CD14-positive monocyte (primary cell): ENCODE results near the gene KIAA0319L. TPM values are rescaled to one million over a fixed set of nuclear protein-coding genes. Genes with fewer than 3 reads are reported as not detected.

ENCODE experiments used
- DNase-seq, 3 donors: peaks; one replicate each; pipeline ENCODE4 v3.0.0-alpha.2; 2011 to 2022
- H2AFZ ChIP-seq: 2 replicates; pipeline ENCODE4 v1.6.0; 2012; ENCODE audit warnings: mild to moderate bottlenecking, low read depth, low read length, inconsistent platforms; ENCODE audit not compliant: insufficient read depth, poor library complexity, severe bottlenecking
- H3K27ac ChIP-seq, 2 donors: 1 replicate in 1 of 2; 2 replicates in 1 of 2; pipeline ENCODE4 v1.5.1; 2012 to 2013; ENCODE audit warnings: low read length in 2 of 2, control low read depth in 1 of 2, inconsistent platforms in 1 of 2, low read depth in 1 of 2, mild to moderate bottlenecking in 1 of 2
- H3K27me3 ChIP-seq, 2 donors: one replicate each; pipeline versions ENCODE4 v1.6.0 to v1.6.1; 2011 to 2013; ENCODE audit warnings: low read length in 2 of 2; ENCODE audit not compliant: control insufficient read depth in 2 of 2, insufficient read depth in 2 of 2
- H3K36me3 ChIP-seq, 2 donors: replicated peaks in 1 of 2; 1 replicate in 1 of 2; 2 replicates in 1 of 2; pipeline versions ENCODE4 v1.5.1 to v1.6.1; 2012 to 2013; ENCODE audit warnings: low read length in 2 of 2, control low read depth in 1 of 2, inconsistent platforms in 1 of 2, mild to moderate bottlenecking in 1 of 2; ENCODE audit not compliant: insufficient read depth in 2 of 2, control insufficient read depth in 1 of 2
- H3K4me1 ChIP-seq, 2 donors: 1 replicate in 1 of 2; 2 replicates in 1 of 2; pipeline versions ENCODE4 v1.5.1 to v1.6.1; 2012 to 2013; ENCODE audit warnings: low read length in 2 of 2, control low read depth in 1 of 2, inconsistent platforms in 1 of 2, mild to moderate bottlenecking in 1 of 2, moderate library complexity in 1 of 2; ENCODE audit not compliant: insufficient read depth in 2 of 2, control insufficient read depth in 1 of 2
- H3K4me2 ChIP-seq: replicated peaks from 2 replicates; pipeline ENCODE3; 2012; ENCODE audit warnings: low read length, moderate library complexity, mild to moderate bottlenecking; ENCODE audit not compliant: poor library complexity, severe bottlenecking; ENCODE audit errors: extremely low read depth
- H3K4me3 ChIP-seq, 3 experiments: fragments of 200-600 bp in 1 of 3; sonication (generic) in 1 of 3; replicated peaks in 1 of 3; 1 replicate in 2 of 3; 2 replicates in 1 of 3; pipeline ENCODE4 v1.5.1; 2011 to 2013; ENCODE audit warnings: low read length in 3 of 3, mild to moderate bottlenecking in 3 of 3, control low read depth in 2 of 3, low read depth in 2 of 3, inconsistent platforms in 1 of 3, moderate library complexity in 1 of 3
- H3K79me2 ChIP-seq: 2 replicates; pipeline ENCODE4 v1.6.0; 2012; ENCODE audit warnings: mild to moderate bottlenecking, control low read depth, inconsistent platforms, low read length, moderate library complexity; ENCODE audit not compliant: insufficient read depth
- H3K9ac ChIP-seq: 2 replicates; pipeline ENCODE4 v1.6.0; 2017; ENCODE audit warnings: low read length, mild to moderate bottlenecking; ENCODE audit not compliant: insufficient read depth, poor library complexity, severe bottlenecking
- H3K9me3 ChIP-seq, 2 donors: replicated peaks in 1 of 2; 1 replicate in 1 of 2; 2 replicates in 1 of 2; pipeline versions ENCODE4 v1.5.1 to v1.6.1; 2012 to 2013; ENCODE audit warnings: low read length in 2 of 2, control low read depth in 1 of 2; ENCODE audit not compliant: control insufficient read depth in 1 of 2, insufficient read depth in 1 of 2
- H4K20me1 ChIP-seq: 2 replicates; pipeline ENCODE4 v1.6.0; 2012; ENCODE audit warnings: mild to moderate bottlenecking, low read length, control low read depth, moderate library complexity; ENCODE audit not compliant: insufficient read depth
- H3K27ac Mint-ChIP-seq, 7 donors: one replicate each; pipeline ENCODE4 v1.8.0; 2020; ENCODE audit warnings: mild to moderate bottlenecking in 7 of 7, mixed read lengths in 7 of 7, moderate library complexity in 6 of 7, inconsistent platforms in 2 of 7
- H3K27me3 Mint-ChIP-seq, 3 donors: one replicate each; pipeline ENCODE4 v1.8.0; 2021 to 2022; ENCODE audit warnings: low read depth in 3 of 3, mild to moderate bottlenecking in 3 of 3, mixed read lengths in 3 of 3, moderate library complexity in 3 of 3, inconsistent platforms in 1 of 3
- H3K36me3 Mint-ChIP-seq, 2 donors: one replicate each; pipeline ENCODE4 v1.8.0; 2020; ENCODE audit warnings: mixed read lengths in 2 of 2, inconsistent platforms in 1 of 2, mild to moderate bottlenecking in 1 of 2
- H3K4me1 Mint-ChIP-seq: one replicate; pipeline ENCODE4 v1.8.0; 2020; ENCODE audit warnings: mild to moderate bottlenecking, mixed read lengths
- H3K4me3 Mint-ChIP-seq, 2 donors: one replicate each; pipeline ENCODE4 v1.8.0; 2020; ENCODE audit warnings: mild to moderate bottlenecking in 2 of 2, mixed read lengths in 2 of 2, moderate library complexity in 1 of 2
- H3K9me3 Mint-ChIP-seq, 7 donors: one replicate each; pipeline ENCODE4 v1.8.0; 2020 to 2022; ENCODE audit warnings: mixed read lengths in 7 of 7, mild to moderate bottlenecking in 6 of 7, moderate library complexity in 6 of 7, inconsistent platforms in 2 of 7
- WGBS: methylation state at CpG from one replicate; pipeline ENCODE4 v1.1.5; 2013; ENCODE audit warnings: missing lambda C conversion rate; ENCODE audit not compliant: insufficient coverage; 5-methylcytosine and 5-hydroxymethylcytosine counted together
- intact Hi-C, 2 donors: fragments of 100-400 bp; cut with micrococcal nuclease; formaldehyde crosslinking; loops; one replicate each; pipeline versions ENCODE4 v1.15.0 to v1.15.1; 2023
- polyA plus RNA-seq, 3 donors: library from polyadenylated mRNA; depleted of rRNA in 1 of 3; unstranded in 2 of 3; stranded (reverse) in 1 of 3; fragments of 300-500 nt in 2 of 3; fragments of >200 nt in 1 of 3; fragmentation: Illumina TruSeq in 2 of 3; gene quantifications; 1 replicate in 2 of 3; 2 replicates in 1 of 3; pipeline ENCODE4 v1.2.3, GENCODE V29; 2012 to 2021
- TF ChIP-seq, protein P1 (sequence below): fragments of 200-600 bp; IDR thresholded peaks from one replicate; pipeline ENCODE4 v1.8.0; 2022; ENCODE audit warnings: antibody characterized with exemption, mild to moderate bottlenecking

Gene KIAA0319L
- polyA plus RNA-seq, 3 donors: 20.6 to 75.3 (median 28.6) TPM

DNA sequence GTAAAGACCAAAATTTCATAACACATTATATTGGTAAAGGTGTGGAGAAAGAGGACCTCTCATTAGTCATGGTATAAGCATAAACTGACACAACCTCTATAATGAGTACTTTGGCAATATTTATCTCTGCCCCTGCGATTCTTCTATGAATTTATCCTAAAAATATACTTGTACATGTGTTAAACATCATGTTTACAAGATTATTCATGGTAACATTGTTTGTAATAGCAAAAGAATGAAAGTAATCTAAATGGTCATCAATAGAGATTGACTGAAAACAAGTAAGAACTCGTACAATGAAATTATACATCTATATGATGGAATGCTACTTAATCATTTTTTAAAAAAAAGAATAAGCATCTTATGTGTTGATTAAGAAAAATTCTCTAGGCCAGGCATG, 96.4 kb downstream of the KIAA0319L start:
- H3K79me2 ChIP-seq: no peaks in the 10 kb centered on the region
- H3K4me1 ChIP-seq: peaks cover 3 to 5% of the 10 kb centered on the region in 2 donors
- no peak overlapping the region for H3K9ac ChIP-seq
- H3K9me3 Mint-ChIP-seq: peaks cover 5 to 12% (median 6%) of the 10 kb centered on the region in 7 donors
- no peaks in the 10 kb centered on the region for H3K27me3 Mint-ChIP-seq
- peaks cover 72 to 81% of the 10 kb centered on the region in 2 donors for H3K36me3 Mint-ChIP-seq
- H3K4me2 ChIP-seq: no peak overlapping the region
- no peak overlapping the region for H3K27ac ChIP-seq
- peaks cover 50 to 87% of the 10 kb centered on the region in 2 donors for H3K36me3 ChIP-seq
- no peak overlapping the region for H3K4me3 Mint-ChIP-seq
- H3K27ac Mint-ChIP-seq: no peak overlapping the region
- DNase-seq: no peak
- no peaks in the 10 kb centered on the region for H4K20me1 ChIP-seq
- WGBS: no CpG with 5 or more reads among the region's 2 CpGs
- TF ChIP-seq, protein P1, sequence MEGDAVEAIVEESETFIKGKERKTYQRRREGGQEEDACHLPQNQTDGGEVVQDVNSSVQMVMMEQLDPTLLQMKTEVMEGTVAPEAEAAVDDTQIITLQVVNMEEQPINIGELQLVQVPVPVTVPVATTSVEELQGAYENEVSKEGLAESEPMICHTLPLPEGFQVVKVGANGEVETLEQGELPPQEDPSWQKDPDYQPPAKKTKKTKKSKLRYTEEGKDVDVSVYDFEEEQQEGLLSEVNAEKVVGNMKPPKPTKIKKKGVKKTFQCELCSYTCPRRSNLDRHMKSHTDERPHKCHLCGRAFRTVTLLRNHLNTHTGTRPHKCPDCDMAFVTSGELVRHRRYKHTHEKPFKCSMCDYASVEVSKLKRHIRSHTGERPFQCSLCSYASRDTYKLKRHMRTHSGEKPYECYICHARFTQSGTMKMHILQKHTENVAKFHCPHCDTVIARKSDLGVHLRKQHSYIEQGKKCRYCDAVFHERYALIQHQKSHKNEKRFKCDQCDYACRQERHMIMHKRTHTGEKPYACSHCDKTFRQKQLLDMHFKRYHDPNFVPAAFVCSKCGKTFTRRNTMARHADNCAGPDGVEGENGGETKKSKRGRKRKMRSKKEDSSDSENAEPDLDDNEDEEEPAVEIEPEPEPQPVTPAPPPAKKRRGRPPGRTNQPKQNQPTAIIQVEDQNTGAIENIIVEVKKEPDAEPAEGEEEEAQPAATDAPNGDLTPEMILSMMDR: no peak
- peaks cover 4% of the 10 kb centered on the region for H3K4me1 Mint-ChIP-seq
- no peaks in the 10 kb centered on the region for H3K27me3 ChIP-seq
- no peak overlapping the region for H2AFZ ChIP-seq
- intact Hi-C loops: no loop called here
- no peak overlapping the region for H3K4me3 ChIP-seq
- H3K9me3 ChIP-seq: peaks cover 6 to 8% of the 10 kb centered on the region in 2 donors

DNA sequence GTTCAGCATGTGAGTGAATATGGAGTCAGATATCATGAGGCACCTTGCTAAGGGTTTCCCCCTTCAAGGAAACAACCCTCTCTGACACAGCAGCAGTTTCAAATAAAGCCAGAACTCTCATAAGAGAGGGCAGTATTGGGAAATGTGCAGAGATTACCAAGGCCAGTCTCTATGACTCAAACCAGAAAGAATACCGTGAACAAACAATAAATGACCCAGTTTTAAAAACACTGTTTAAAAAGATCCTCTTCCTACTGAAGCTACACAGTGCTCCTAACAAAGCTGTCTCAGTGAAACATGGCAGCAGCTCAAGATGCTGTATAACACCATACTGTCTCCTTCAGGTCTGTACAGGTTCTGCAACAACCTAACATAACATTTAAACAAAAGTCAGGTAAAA, 102.6 kb downstream of the KIAA0319L start:
- peak overlapping the region in 5 of 7 donors; percentile 87 to 94 (median 92) for H3K27ac Mint-ChIP-seq
- Histone ChIP-seq H3K4me3 (peak overlapping the region in 1 of 3 experiments; percentile 45), H3K27ac (peak overlapping the region; percentile 62 to 92), H3K9me3 (no peaks in the 10 kb centered on the region), H4K20me1 (no peaks in the 10 kb centered on the region), H3K4me2 (peak overlapping the region; percentile 0), H3K27me3 (no peaks in the 10 kb centered on the region), H3K9ac (peak overlapping the region; percentile 42), H3K79me2 (peaks cover 21% of the 10 kb centered on the region), H3K36me3 (peaks cover 10 to 32% of the 10 kb centered on the region in 2 donors), H2AFZ (no peak overlapping the region), H3K4me1 (peaks cover 65 to 66% of the 10 kb centered on the region in 2 donors)
- peaks cover 30 to 49% of the 10 kb centered on the region in 2 donors for H3K36me3 Mint-ChIP-seq
- intact Hi-C loops: loop anchor here in 1 of 2 donors (5.0 kb wide), 1 partner anchor 103 kb away; the partner anchor contains the start of genes KIAA0319L and NCDN
- peak; percentile 67 to 92 (median 75) for DNase-seq
- H3K4me1 Mint-ChIP-seq: peaks cover 7% of the 10 kb centered on the region
- no peak overlapping the region for H3K4me3 Mint-ChIP-seq
- peaks cover 0 to 3% (median 0%) of the 10 kb centered on the region in 7 donors for H3K9me3 Mint-ChIP-seq
- H3K27me3 Mint-ChIP-seq: no peaks in the 10 kb centered on the region
- WGBS: 0% methylated on average over 1 of the region's 1 CpG
- TF ChIP-seq, protein P1: no peak
